ENCODE measurements around the gene SNRNP40. TPM values are rescaled to one million over a fixed set of nuclear protein-coding genes. Genes with fewer than 3 reads are reported as not detected.

Gene SNRNP40
- total and polyA plus RNA-seq, 5 donors, result 13.9 to 28.2 (median 24.5) TPM

DNA sequence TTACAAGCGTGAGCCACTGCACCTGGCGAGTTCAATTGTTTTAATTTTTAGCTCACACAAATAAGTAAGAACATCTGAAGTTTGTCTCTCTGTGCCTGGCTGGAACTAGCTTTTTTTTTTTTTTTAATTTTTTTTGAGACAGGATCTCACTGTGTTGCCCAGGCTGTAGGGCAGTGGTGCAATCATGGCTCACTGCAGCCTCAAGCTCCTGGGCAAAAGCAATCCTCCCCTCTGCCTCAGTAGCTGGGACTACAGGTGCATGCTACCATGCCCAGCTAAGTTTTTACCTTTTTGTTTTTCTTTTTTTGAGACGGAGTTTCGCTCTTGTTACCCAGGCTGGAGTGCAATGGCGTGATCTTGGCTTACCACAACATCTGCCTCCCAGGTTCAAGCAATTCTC lies 64.8 kb downstream of the SNRNP40 start:
- DNase-seq (no peak), ATAC-seq (no peak)
- Histone ChIP-seq H3K9me3 (ENCODE audit: control insufficient read depth, low read length) (no peaks in the 10 kb centered on the region), H3K4me1 (ENCODE audit: control insufficient read depth, insufficient read depth, low read length) (no peaks in the 10 kb centered on the region), H3K27ac (ENCODE audit: low read length) (no peak overlapping the region), H3K4me3 (ENCODE audit: low read length) (no peak overlapping the region), H3K27me3 (ENCODE audit: control insufficient read depth, insufficient read depth) (peaks cover 3% of the 10 kb centered on the region)
- 93% methylated on average over 5 of the region's 5 CpGs for WGBS
- intact Hi-C loops (cut with DNase I), result no loop called here

DNA sequence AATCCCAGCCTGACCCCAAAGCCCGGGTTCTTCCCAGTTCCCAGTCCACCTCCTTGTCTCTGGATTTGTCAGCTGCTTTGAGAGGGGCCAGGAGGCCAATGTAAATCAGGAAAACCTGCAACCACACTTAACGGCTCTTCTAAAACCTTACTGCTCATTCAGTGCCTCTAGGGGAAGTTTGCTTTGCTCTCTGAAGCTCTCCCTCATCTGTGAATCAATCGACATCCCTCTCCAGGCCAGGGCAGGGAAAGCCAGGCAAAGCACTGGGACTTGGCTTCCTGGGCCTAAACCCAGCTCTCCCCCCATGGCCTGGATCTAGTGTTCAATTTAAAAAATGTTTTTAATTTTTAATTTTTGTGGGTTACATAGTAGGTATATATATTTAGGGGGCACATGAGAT lies 66.2 kb downstream of the SNRNP40 start:
- Histone ChIP-seq H3K27me3 (ENCODE audit: control insufficient read depth, insufficient read depth) (peaks cover 3% of the 10 kb centered on the region), H3K4me1 (ENCODE audit: control insufficient read depth, insufficient read depth, low read length) (no peaks in the 10 kb centered on the region), H3K4me3 (ENCODE audit: low read length) (no peak overlapping the region), H3K27ac (ENCODE audit: low read length) (no peak overlapping the region), H3K9me3 (ENCODE audit: control insufficient read depth, low read length) (no peaks in the 10 kb centered on the region)
- DNase-seq (no peak), ATAC-seq (no peak)
- WGBS, result 66% methylated on average over 3 of the region's 3 CpGs
- intact Hi-C loops (cut with DNase I), result no loop called here

DNA sequence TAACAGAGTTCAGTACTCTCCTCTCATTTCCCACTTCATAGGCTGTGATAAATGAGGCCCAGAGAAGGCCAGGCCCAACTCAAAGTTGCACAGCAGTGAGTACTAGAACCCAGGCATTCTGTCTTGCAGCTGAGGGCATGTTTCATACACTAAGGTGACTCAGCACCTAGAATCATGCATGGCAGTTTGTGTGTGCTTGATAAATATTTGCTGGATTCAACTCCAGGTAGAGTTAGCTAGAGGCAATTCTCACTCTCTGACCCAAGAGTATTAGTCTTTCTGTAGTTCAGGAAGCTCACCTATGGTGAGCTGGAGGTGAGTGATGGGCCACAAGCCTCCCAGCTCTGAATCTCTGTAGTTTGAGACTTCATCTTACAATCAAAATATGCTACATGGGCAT lies 67.6 kb downstream of the SNRNP40 start:
- DNase-seq (no peak), ATAC-seq (no peak)
- Histone ChIP-seq H3K9me3 (ENCODE audit: control insufficient read depth, low read length) (no peaks in the 10 kb centered on the region), H3K27ac (ENCODE audit: low read length) (no peak overlapping the region), H3K4me3 (ENCODE audit: low read length) (no peak overlapping the region), H3K27me3 (ENCODE audit: control insufficient read depth, insufficient read depth) (no peaks in the 10 kb centered on the region), H3K4me1 (ENCODE audit: control insufficient read depth, insufficient read depth, low read length) (no peaks in the 10 kb centered on the region)
- intact Hi-C loops (cut with DNase I), result no loop called here

DNA sequence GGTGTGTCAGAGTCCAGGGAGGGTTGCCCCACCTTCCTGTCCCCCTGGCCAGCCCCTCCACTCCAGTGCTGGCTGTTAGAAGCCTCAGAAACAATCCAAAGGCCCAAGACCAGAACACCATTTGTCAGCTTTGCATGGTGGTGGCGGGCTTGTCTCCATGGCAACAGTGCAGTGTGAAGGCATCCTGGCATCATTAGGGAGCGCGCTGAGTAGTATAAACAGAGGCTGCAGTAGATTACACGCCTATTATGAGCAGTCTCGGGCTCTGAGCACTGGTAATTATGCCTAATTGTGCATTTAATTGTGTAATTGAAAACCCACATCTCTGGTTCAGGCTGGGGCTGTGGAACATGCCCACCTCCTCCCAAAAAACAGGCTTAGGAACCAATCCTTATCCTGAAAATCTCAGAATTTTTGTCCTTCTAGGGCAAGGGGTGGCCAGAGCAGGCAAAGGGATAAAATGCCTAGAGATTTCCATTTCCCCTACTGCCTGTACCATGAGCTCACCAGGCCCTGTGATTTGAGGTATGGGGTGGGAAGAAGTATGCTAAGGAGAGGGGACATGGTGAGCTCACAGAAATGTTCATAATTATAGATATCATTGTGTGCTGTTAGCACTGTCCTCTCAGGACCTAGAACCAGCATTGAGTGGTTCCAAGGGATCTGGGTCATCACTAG lies 68.6 kb downstream of the SNRNP40 start:
- H3K4me3 ChIP-seq (ENCODE audit: low read length), result no peak overlapping the region
- H3K27me3 ChIP-seq (ENCODE audit: control insufficient read depth, insufficient read depth), result no peaks in the 10 kb centered on the region
- WGBS, result 73% methylated on average over 5 of the region's 5 CpGs
- ATAC-seq (no peak), DNase-seq (no peak)
- intact Hi-C loops (cut with DNase I), result no loop called here
- H3K9me3 ChIP-seq (ENCODE audit: control insufficient read depth, low read length), result no peaks in the 10 kb centered on the region
- no peak overlapping the region for H3K27ac ChIP-seq (ENCODE audit: low read length)
- no peaks in the 10 kb centered on the region for H3K4me1 ChIP-seq (ENCODE audit: control insufficient read depth, insufficient read depth, low read length)

DNA sequence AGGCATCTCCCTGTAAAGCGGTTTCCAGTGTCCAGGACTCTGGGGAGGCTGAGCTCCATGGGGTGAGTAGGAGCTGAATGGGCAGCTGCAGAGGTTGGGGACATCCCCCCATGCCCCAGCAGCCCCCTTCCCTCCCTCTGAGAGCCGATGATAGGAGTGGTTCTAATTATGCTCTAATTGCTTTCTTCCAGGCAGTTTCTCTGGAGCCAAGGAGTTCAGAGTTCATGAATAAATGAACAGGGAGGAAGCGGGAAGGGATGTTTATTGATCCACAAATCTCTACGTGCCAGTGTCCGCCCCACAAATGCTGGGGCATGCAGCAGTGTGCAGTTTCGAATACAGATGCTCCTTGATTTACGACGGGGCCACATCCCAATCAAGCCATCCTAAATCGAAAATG lies 72.5 kb downstream of the SNRNP40 start:
- H3K9me3 ChIP-seq (ENCODE audit: control insufficient read depth, low read length), result no peaks in the 10 kb centered on the region
- no peak overlapping the region for H3K4me3 ChIP-seq (ENCODE audit: low read length)
- 59% methylated on average over 9 of the region's 9 CpGs for WGBS
- H3K27ac ChIP-seq (ENCODE audit: low read length), result no peak overlapping the region
- no peaks in the 10 kb centered on the region for H3K4me1 ChIP-seq (ENCODE audit: control insufficient read depth, insufficient read depth, low read length)
- ATAC-seq (no peak), DNase-seq (no peak)
- H3K27me3 ChIP-seq (ENCODE audit: control insufficient read depth, insufficient read depth), result no peaks in the 10 kb centered on the region
- intact Hi-C loops (cut with DNase I), result no loop called here

DNA sequence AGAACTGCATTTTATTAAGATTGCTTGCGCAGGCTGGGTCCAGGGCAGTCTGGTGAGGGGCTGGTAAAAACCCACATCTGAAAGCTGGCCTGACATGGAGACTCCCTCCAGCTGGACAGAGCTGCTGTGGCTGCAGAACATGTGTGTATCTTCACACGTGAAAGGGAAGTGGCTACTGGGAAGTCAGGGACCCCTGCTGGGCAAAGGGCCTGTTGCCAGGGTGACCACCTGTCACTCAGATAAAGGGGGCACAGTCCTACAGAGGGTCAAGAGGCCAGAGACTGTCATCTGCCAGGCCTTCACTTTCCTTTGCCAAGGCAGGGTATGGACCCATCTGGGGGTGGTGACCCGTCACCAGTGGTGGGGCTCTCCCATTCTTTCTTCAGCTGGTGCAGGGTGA lies 74.4 kb downstream of the SNRNP40 start:
- Histone ChIP-seq H3K9me3 (ENCODE audit: control insufficient read depth, low read length) (no peaks in the 10 kb centered on the region), H3K27me3 (ENCODE audit: control insufficient read depth, insufficient read depth) (no peaks in the 10 kb centered on the region), H3K27ac (ENCODE audit: low read length) (no peak overlapping the region), H3K4me3 (ENCODE audit: low read length) (no peak overlapping the region), H3K4me1 (ENCODE audit: control insufficient read depth, insufficient read depth, low read length) (no peaks in the 10 kb centered on the region)
- intact Hi-C loops (cut with DNase I), result no loop called here
- DNase-seq (no peak), ATAC-seq (no peak)
- 71% methylated on average over 3 of the region's 3 CpGs for WGBS

DNA sequence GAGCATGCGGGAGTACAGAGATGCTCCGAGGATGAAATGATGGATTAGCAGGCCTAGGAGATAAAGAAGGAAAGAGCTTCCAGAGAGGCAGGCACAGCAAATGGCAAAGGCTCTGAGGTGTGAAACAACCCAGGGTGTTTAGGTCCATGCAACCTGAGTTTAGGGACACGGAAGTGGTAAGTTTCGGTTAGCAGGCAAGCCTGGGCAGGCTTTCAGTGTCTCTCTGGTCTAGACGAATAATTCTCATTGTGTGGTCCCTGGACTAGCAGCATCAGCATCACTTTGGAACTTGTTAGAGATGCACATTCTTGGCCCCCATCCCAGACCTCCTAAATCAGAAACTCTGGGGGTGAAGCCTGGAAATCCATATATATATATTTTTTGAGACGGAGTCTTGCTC lies 75.5 kb downstream of the SNRNP40 start:
- intact Hi-C loops (cut with DNase I), result no loop called here
- no peak overlapping the region for H3K4me3 ChIP-seq (ENCODE audit: low read length)
- 80% methylated on average over 6 of the region's 6 CpGs for WGBS
- DNase-seq (no peak), ATAC-seq (no peak)
- H3K9me3 ChIP-seq (ENCODE audit: control insufficient read depth, low read length), result no peaks in the 10 kb centered on the region
- H3K4me1 ChIP-seq (ENCODE audit: control insufficient read depth, insufficient read depth, low read length), result peaks cover 1% of the 10 kb centered on the region
- H3K27ac ChIP-seq (ENCODE audit: low read length), result no peak overlapping the region
- H3K27me3 ChIP-seq (ENCODE audit: control insufficient read depth, insufficient read depth), result no peaks in the 10 kb centered on the region

DNA sequence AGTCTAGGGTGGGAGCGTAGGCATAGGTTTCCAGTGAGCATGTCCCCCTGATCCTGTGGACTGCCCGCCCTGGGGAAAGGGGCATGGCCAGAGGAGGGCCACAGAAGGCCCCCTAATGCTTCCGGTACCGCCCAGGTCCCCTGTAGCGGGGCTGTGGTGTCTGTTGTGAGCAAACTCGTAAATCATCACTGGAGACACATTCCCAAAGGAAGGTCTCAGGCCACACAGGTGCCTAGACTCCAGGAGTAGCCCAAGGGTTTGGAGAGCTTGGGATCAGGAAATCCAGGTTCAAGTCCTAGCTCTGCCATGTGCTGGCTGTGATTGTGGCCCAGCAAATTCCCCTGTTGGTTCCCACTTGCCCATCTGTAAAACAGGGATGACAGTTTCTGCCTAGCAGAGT lies 77.1 kb downstream of the SNRNP40 start:
- ATAC-seq, result no peak
- WGBS, result 93% methylated on average over 6 of the region's 6 CpGs
- Histone ChIP-seq H3K27me3 (ENCODE audit: control insufficient read depth, insufficient read depth) (no peaks in the 10 kb centered on the region), H3K9me3 (ENCODE audit: control insufficient read depth, low read length) (no peaks in the 10 kb centered on the region), H3K4me1 (ENCODE audit: control insufficient read depth, insufficient read depth, low read length) (peaks cover 4% of the 10 kb centered on the region), H3K27ac (ENCODE audit: low read length) (no peak overlapping the region), H3K4me3 (ENCODE audit: low read length) (no peak overlapping the region)
- intact Hi-C loops (cut with DNase I), result no loop called here
- no peak for DNase-seq

DNA sequence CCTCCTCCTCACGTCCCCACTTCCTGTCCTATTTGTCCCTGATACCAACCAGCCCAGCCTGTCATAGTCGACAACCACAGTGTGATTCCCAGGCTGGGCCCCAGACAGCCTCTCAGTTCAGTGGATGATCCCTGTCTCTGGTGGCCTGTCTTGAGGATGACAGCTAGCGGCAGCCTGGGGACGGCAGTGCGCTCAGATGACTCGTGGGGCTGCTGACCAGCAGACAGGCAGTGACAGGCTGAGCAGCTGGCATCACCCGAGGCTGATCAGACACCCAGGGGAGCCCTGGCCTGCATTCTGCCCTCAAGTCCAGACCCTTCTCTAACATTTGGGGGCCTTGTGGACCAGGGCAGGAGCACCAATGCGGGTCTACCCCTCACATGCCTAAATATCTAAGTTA lies 77.9 kb downstream of the SNRNP40 start:
- no peaks in the 10 kb centered on the region for H3K27me3 ChIP-seq (ENCODE audit: control insufficient read depth, insufficient read depth)
- H3K9me3 ChIP-seq (ENCODE audit: control insufficient read depth, low read length), result no peaks in the 10 kb centered on the region
- intact Hi-C loops (cut with DNase I), result no loop called here
- WGBS, result 69% methylated on average over 8 of the region's 8 CpGs
- peaks cover 4% of the 10 kb centered on the region for H3K4me1 ChIP-seq (ENCODE audit: control insufficient read depth, insufficient read depth, low read length)
- DNase-seq (no peak), ATAC-seq (no peak)
- no peak overlapping the region for H3K27ac ChIP-seq (ENCODE audit: low read length)
- H3K4me3 ChIP-seq (ENCODE audit: low read length), result no peak overlapping the region

DNA sequence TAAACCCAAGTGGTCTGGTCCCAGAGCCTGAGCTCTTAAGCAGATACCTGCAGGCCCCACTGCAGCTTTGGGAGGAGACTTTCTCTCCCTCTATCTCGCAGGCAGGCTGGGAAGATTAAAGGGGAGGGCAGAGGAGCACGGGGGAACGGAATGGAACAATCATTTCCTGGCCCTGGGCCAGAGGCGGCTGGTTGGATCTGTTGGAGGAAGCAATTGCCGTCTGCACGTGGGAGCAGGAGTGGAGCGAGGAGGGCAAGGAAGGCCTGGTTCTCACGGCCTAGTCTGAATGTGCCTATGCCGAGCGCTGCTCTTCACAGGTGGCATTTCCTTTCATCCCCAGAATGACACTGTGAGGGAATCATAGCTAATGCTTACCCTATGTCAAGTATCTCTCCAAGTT lies 80.6 kb downstream of the SNRNP40 start:
- Histone ChIP-seq H3K27me3 (ENCODE audit: control insufficient read depth, insufficient read depth) (no peaks in the 10 kb centered on the region), H3K4me1 (ENCODE audit: control insufficient read depth, insufficient read depth, low read length) (peaks cover 4% of the 10 kb centered on the region), H3K9me3 (ENCODE audit: control insufficient read depth, low read length) (no peaks in the 10 kb centered on the region), H3K27ac (ENCODE audit: low read length) (no peak overlapping the region), H3K4me3 (ENCODE audit: low read length) (no peak overlapping the region)
- DNase-seq, result peak; percentile 70 to 86 (median 77)
- ATAC-seq, result peak; percentile 73 to 87
- intact Hi-C loops (cut with DNase I), result no loop called here
- WGBS, result 12% methylated on average over 10 of the region's 10 CpGs

DNA sequence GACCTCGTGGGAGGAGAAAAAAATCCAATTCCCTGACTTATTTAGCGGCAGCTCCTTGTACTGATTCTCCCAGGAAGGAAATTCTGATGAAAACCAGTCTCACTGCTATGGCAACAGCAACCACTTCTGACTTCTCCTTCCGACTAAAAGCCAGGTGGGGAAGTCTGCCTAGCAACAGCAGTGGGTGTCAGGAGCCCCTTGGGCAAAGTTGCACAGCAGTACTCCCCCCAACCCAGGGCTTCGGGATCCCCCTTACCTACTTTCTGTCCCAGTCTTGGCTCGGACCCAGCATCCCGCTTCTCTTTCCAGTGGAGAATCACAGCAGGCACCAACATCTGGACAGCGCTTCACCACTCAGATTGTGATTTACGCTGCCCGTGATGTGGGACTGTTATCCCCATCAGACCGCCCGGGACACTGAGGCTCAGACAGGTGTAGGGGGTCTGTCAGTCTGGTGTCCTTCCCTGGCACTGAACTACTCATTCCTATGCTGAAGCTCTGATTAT lies 81.5 kb downstream of the SNRNP40 start:
- Histone ChIP-seq H3K4me1 (ENCODE audit: control insufficient read depth, insufficient read depth, low read length) (peaks cover 4% of the 10 kb centered on the region), H3K27me3 (ENCODE audit: control insufficient read depth, insufficient read depth) (no peaks in the 10 kb centered on the region), H3K4me3 (ENCODE audit: low read length) (no peak overlapping the region), H3K27ac (ENCODE audit: low read length) (no peak overlapping the region), H3K9me3 (ENCODE audit: control insufficient read depth, low read length) (no peaks in the 10 kb centered on the region)
- 57% methylated on average over 11 of the region's 11 CpGs for WGBS
- ATAC-seq, result no peak
- DNase-seq, result no peak
- intact Hi-C loops (cut with DNase I), result no loop called here
